ENCODE data around the gene SLC34A1.
"Not testable (repeated sequence)": the region's sequence is repeated elsewhere in the genome, so short reads cannot be mapped to it uniquely, and the experiment has no call there.

The SLC34A1 gene, protein sequence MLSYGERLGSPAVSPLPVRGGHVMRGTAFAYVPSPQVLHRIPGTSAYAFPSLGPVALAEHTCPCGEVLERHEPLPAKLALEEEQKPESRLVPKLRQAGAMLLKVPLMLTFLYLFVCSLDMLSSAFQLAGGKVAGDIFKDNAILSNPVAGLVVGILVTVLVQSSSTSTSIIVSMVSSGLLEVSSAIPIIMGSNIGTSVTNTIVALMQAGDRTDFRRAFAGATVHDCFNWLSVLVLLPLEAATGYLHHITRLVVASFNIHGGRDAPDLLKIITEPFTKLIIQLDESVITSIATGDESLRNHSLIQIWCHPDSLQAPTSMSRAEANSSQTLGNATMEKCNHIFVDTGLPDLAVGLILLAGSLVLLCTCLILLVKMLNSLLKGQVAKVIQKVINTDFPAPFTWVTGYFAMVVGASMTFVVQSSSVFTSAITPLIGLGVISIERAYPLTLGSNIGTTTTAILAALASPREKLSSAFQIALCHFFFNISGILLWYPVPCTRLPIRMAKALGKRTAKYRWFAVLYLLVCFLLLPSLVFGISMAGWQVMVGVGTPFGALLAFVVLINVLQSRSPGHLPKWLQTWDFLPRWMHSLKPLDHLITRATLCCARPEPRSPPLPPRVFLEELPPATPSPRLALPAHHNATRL

DNA sequence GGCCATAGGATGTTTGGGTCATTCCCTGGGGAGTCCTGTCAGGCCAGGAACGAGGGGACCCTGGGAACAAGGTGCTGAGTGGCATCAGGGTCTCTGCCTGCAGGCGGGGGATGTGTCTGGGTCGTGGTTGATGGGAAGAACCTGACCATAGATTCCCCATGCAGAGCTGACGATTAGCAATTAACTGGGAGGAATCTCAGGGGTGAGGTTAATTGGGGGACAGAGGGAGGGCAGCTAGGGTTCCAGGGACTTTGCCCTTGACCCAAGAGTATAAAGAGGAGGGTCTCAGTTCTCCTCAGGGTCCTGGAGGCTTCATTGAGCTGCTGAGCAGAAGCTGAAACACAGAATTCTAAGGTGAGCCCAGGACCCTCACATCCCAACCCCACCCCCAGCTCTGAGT, at the start of gene SLC34A1:
Gene SLC34A1 (plus strand): TSS at position 301 of the 400 bp plus-strand sequence. CDS start 1,308 bp downstream, outside the sequence.
- in situ Hi-C loops (cut with MboI; ENCODE audit: low sequenced_read_pairs): no loop called here

DNA sequence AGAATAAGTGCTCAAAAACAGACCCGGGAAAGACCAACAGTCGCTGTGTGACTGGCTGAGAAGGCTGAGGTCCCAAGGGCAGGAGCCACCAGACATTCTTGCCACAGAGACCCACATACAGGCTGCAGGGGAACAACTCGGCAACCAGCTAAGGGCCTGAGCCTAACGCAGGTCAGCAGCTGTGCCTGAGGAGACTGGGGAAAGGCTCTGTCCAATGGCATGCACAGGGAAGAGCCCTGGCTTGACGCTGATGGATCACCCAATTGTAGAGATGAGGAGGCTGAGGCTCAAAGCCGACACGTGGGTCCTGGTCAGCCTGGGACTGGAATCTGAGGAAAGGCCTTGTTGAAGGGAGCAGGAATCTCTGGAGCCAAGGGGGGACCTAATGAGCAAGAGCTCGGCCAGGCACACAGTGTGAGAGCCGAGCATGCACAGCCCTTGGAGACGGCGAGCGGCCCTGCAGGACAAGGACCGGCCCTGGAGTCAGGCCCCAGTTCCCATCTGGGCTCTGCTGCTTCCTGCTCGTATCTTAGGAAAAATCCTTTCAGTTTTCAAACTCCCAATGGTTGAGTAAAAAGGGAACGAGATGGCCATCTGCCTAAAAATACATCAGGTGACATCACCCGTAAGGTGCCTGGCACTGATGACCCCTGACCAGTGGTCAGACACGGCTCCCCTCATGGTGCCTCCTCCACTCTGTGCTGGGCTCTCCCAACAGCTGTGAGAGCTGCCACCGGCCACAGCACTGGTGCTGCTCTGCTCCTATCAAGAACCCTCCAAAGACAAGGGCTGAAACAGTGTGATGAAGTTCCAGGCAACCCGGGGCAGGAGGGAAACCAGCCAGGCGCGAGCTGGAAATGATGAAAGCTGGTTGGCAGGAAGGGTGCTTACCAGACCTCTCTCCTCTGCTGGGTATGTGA, 49.2 kb upstream of the SLC34A1 start:
- in situ Hi-C loops (cut with MboI; ENCODE audit: low sequenced_read_pairs): no loop called here

DNA sequence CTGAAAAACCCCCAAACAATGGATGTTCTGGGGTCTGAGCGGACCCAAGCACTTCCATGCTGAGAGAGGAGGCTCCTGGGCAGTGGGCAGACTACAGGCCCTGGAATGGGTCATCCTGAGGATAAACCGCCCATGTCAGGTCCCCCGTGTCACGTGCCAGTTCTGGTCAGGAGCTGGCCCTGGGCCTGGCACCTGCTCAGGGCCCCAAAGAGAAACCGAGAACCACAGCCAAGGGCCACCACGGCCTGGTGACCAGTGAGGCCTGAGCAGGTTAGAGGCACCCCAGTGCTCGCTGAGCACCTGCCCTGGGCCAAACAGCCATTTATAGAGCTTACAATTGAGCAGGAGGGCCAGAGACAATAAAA, 48.6 kb upstream of the SLC34A1 start:
- in situ Hi-C loops (cut with MboI; ENCODE audit: low sequenced_read_pairs): no loop called here

DNA sequence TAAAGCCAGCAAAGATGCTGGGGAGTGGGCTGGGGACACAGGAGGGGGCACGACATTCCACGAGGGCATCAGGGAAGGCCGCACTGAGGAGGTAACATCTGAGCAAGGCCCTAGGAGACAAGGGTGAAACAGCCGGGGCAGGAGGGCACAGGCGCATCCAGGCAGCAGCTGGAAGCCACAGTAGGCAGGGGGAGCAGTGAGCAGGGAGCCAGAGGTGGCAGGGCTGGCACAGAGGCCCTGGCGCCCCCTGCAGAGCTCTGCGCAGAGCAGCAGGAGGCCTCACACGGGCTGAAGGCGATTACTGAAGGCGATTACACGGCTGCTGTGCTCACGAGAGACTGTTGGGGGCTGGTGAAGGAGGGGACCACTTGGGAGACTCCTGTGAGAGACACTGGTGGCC, 48.1 kb upstream of the SLC34A1 start:
- in situ Hi-C loops (cut with MboI; ENCODE audit: low sequenced_read_pairs): no loop called here

DNA sequence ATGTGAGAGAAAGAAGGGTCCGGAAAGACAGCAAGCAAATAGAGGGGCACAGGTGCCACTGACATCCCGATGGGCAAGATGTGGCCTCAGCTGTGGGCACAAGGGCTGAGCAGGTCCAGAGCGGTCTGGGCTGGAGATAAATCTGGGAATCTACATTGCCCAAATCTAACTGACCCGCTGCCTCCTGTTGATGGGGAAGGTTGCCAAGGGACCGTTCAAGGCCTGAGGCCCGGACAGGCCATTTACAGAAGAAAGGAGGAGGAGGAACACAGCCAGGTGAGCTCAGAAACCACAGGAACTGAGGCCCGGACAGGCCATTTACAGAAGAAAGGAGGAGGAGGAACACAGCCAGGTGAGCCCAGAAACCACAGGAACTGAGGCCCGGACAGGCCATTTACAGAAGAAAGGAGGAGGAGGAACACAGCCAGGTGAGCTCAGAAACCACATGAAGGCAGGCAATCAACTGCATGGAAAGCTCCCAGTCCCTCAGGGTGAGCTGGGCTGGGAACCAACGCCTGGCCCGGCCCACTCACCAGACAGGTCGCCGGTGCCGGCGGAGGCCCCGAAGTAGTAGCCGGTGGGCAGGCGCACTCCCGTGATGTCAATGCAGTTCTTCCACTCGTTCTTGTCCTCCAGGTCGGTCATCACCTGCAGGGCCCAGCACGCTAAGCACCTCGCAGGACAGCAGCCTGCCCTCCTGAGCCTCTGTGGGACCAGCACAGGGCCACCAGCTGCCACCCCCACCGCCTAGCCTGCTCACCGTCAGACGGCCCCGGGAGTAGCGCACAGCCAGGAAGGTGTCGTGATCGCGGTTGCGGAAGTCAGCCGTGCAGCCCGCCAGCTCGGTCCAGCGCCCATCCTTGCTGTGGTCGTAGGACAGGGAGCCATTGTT, 47.4 kb upstream of the SLC34A1 start:
- in situ Hi-C loops (cut with MboI; ENCODE audit: low sequenced_read_pairs): no loop called here

DNA sequence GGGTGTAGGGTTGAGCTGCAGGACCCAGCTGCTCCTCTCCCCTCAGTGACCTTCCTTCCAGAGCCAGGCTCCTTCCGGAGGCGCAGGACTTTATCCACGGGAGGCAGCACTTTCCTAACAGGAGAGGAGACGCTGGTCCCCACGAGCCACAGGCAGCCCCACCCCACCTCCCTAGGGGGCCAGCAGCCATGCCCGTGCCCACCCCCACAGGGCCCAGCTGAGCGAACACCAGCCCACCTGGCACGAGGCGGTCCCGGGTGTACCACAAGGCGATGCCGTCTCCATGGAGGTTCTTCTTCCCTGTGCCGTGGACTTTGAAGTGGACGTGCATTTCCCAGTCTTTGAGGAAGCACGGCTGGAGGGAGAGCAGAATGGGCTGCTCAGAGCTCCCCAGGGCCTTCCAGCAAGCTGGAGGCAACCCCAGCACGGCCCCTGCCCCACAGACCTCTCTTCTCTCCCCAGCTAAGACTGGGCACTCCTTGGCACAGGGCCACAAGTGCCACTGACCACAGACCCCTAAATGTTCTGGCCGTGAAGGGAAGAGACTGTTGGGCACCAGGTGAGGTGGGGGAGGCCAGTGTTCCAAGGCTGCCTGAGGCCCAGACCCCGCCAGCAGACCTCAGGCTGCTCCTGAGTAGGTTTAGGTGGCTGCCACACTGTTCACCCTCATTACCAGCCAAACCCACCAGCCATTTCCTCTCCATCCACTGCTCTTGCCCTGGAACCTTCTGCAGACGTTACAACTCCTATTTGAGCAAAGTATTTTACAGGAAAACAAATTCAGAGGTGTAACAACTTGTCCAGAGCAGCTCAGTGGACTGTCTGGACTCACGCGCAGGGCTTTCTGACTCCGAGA, 45.8 kb upstream of the SLC34A1 start:
- in situ Hi-C loops (cut with MboI; ENCODE audit: low sequenced_read_pairs): no loop called here

DNA sequence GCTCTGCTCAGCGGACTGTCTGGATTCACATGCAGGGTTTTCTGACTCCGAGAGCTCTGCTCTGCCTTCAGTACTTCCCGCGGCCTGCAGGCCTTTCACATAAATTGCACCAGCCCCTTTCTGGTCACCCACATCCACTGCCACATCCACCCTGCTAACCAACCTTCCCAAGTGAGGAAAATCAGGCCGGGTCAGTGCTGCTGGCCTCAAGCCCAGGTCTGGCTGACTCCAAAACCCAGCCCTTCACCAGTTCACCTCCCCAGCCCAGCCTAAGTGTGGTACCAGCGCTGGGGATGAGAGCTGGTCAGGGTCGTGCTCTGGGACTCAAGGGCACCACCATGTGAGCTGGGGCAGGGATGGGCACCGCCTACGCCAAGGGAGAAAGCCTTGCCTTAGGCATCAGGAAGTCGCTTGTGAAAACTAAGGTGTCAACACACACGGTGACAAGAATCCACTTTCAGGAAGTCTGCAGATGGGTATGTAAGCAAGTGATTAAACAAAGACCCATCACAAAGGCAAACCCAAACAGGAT, 45.1 kb upstream of the SLC34A1 start:
- in situ Hi-C loops (cut with MboI; ENCODE audit: low sequenced_read_pairs): no loop called here

DNA sequence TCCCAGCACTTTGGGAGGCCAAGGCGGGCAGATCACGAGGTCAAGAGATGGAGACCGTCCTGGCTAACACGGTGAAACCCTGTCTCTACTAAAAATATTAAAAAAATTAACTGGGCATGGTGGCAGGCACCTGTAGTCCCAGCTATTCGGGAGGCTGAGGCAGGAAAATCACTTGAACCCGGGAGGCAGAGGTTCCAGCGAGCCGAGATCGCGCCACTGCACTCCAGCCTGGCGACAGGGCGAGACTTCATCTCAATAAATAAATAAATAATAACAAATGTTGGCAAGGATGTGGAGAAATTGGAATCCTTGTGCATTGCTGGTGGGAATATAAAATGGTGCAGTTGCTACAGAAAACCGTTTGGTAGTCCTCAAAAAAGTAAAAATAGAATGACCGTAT, 41.2 kb upstream of the SLC34A1 start:
- in situ Hi-C loops (cut with MboI; ENCODE audit: low sequenced_read_pairs): not testable (repeated sequence)

DNA sequence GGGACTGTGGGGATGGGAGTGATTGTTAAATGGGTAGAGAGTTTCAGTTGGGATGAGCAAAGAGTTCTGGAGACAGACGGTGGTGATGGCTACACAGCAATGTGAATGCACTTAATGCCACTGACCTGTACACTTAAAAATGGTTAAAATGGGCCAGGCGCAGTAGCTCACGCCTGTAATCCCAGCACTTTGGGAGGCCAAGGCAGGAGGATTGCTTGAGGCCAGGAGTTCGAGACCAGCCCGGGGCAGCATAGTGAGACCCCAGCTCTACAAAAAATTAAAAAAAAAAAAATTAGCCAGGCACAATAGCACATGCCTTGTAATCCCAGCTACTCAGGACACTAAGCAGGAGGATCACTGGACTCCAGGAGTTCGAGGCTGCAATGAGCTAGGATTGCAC, 40.5 kb upstream of the SLC34A1 start:
- in situ Hi-C loops (cut with MboI; ENCODE audit: low sequenced_read_pairs): no loop called here

DNA sequence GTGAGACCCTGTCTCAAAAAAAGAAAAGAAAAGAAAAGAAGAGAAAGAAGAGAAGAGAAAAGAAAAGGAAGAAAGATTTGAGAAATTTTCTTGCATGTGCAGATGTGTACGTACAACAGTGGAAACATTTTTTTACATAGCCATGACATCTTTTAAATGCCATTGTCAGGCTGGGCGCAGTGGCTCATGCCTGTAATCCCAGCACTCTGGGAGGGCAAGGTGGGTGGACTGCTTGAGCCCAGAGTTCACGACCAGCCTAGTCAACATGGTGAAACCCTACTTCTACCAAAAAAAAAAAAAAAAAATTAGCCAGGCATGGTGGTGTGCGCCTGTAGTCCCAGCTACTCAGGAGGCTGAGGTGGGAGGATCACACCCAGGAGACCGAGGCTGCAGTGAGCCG, 39.3 kb upstream of the SLC34A1 start:
- in situ Hi-C loops (cut with MboI; ENCODE audit: low sequenced_read_pairs): no loop called here

DNA sequence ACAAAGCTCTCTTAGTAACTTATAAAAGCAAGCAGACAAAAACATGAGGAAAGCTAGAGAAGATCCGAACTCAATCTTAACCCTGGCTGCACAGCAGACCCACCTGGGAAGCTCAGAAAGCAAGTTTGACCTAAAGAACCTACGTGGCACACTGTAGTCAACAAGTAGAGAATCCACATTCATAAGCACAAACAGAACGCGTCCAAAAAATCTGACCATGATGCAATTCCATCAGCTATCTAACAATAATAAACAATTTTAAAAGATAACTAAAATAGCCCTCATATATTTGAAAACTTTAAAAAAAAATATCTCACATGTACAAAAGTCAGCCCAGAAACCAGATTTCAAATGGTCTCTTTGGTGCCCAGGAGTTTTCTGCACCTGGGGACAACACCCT, 37.4 kb upstream of the SLC34A1 start:
- in situ Hi-C loops (cut with MboI; ENCODE audit: low sequenced_read_pairs): no loop called here

DNA sequence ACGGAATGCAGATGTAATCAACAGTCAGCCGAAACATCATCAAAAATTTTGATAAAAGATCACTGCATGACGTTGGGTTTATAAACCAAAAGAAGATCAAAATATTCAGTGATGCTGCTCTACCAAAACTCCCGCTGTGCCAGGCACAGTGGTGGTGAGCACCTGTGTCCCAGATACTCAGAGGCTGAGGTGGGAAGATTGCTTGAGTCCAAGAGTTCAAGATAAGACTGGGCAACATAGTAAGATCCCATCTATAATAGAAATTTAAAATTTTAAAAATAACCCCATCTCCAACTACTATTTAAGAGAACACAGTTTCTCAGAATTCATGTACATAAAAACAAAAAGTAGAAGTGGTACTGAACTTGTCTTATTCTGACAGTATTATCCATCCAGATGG, 36.5 kb upstream of the SLC34A1 start:
- in situ Hi-C loops (cut with MboI; ENCODE audit: low sequenced_read_pairs): no loop called here

DNA sequence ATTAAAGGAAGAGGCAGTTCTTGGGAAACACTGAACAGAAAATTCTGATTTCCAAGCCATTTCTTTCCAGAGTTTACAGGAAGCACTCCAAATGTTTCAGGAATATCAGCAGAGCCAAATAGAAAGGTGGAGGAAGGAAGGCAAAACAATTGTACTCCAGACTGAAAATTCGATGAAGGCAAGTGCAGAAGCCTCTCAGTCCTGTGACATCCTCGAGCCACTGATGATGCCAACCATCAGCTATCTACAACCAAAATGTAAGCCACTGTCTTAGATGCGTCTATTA, 34.9 kb upstream of the SLC34A1 start:
- in situ Hi-C loops (cut with MboI; ENCODE audit: low sequenced_read_pairs): no loop called here

DNA sequence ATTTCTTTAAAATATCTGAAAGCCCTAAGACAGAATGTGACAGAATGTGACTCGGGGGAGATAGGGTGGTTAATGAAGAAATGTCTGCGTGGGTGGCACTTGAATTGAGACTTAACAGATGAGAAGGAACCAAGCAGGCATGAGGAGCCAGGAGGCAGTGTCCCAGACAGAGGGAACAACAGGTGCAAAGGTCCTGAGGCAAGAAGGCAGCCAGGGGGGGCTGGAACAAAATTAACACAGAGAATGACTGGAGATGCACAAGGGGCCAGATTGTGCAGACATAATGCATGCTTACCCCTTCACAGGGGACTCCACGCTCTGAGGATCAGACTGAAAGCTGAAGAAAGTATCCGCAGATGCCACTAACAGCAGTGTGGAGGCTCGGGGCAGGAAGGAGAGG, 34.5 kb upstream of the SLC34A1 start:
- in situ Hi-C loops (cut with MboI; ENCODE audit: low sequenced_read_pairs): no loop called here

DNA sequence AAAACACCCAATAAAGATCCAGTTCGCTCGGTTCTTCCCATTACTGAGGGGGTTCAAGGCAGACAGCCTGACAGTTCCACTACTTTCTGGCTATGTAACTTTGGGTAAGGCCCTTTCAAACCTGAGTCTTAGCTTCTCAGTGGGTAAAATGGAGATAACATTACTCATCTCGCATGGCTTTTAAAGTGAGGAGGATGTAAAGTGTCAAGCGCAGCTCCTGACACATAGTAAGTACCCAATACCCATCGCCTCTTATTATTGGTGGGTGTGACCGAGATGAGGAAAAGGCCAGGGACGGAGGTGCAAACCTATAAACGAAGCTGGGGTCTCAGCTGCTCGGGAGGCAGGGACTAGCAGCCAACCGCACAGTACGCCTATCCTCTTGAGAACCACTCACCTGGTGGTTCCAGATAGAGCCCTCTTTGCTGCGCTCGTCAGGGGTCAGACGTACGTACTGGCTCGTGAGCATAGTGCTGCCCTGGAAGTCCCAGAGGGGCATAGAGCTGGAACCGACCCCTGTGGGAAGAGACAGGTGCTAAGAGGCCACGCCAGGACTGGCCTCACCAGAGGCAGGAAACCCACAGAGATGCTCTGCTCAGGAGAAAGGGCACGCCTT, 33.4 kb upstream of the SLC34A1 start:
- in situ Hi-C loops (cut with MboI; ENCODE audit: low sequenced_read_pairs): no loop called here

DNA sequence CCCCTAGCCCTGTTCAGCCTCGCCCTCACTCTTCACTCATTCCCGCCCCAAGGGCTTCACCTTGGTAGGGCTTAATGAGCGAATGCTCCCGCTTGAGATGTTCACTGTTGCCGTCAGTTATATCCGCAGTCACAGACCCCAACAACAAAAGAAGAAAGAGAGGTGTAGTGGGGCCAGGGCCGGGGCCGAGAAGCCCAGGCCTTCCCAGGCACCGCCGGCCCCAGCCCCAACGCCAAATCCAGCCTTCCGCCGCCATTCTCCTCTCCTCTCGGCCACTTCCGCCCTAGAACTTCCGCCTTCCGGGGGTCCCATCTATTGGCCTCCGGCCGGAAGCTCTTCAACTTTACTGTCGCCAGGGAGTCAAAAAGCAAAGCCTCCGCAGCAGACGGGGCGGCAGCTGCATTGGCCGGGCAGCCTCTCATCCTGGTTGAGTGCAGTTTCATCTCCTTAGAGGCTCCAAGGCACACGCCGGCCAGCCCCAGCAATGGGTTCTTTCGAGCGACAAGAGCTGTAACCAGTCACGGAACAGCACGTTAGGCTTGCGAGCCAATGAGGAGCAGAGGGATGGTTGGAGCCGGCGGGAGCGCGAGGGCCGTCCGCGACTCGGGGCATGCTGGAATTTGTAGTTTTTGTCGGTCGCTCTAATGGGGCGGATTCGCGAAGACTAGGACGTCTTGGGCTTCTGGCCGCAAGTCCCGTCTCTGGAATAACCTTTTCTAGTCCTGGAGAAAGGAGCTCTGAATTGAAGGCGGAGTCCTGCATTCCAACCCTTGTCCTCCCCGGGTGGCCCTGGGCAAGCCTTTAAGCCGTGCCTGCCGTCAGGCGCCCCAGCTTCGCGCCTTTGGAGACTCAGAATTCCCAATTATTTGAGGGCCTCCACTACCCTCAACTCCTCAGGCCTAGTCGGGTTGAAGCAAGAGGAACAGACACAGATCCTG, 32.6 kb upstream of the SLC34A1 start, which contains the start of gene LMAN2:
Gene LMAN2 (minus strand): TSS at position 277 of the 938 bp plus-strand sequence. CDS start 21 bp downstream, at position 256.
- in situ Hi-C loops (cut with MboI; ENCODE audit: low sequenced_read_pairs): no loop called here

DNA sequence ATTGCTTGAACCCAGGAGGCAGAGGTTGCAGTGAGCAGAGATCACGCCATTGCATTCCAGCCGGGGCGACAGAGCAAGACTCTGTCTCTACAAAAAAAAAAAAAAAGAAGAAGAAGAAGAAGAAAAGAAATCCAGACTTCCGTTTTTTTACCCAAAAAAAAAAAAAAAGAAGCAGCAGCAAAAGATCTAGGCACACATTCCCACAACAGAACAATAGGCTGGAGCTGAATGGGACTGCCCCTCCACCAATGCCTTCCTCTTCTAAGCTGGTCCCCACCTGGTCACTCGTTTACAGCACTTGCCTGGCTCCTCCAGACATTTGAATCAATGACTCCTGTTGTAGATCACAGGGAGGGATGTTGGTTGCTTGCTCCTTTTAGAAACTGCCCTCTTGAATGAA, 31.1 kb upstream of the SLC34A1 start:
- in situ Hi-C loops (cut with MboI; ENCODE audit: low sequenced_read_pairs): no loop called here

DNA sequence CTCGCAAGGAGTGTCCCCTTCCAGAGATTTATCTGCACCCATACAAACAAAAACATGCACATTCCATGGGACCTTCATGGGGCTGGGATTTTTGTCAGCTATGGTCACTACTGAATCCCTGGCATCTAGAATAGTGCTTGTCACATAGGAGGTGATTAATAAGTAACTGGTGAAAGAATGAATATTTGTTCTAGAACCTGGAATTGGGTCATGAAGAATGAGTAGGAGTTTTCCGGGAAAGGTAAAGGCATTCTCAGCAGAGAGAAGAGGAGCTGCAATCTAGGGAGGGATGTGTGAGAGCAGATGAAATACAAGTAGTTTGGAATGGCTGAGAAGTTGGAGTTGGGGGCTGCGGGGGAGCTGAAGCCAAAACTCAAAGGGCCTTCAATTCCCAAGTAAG, 30.0 kb upstream of the SLC34A1 start:
- in situ Hi-C loops (cut with MboI; ENCODE audit: low sequenced_read_pairs): no loop called here

All from HL-60/S4 treated with phorbol 12-myristate 13-acetate at 8.2 ng/mL for 4 days and 3 days (cell line).